Fibroblast of lung (primary cell): ENCODE data around the gene HNRNPLL.

Experiments used
- EZH2 ChIP-seq: IDR thresholded peaks from 2 replicates; pipeline ENCODE4 v1.5.1; 2012; ENCODE audit warnings: low read length, control low read depth, mild to moderate bottlenecking; ENCODE audit errors: missing control alignments
- TF ChIP-seq, protein P1 (sequence below), 2 donors: IDR thresholded peaks in 1 of 2; conservative IDR thresholded peaks in 1 of 2; 1 replicate in 1 of 2; 2 replicates in 1 of 2; pipeline ENCODE4 v1.5.1; 2011 to 2012; ENCODE audit warnings: low read length in 2 of 2, control low read depth in 1 of 2, inconsistent platforms in 1 of 2, low read depth in 1 of 2, mild to moderate bottlenecking in 1 of 2

DNA sequence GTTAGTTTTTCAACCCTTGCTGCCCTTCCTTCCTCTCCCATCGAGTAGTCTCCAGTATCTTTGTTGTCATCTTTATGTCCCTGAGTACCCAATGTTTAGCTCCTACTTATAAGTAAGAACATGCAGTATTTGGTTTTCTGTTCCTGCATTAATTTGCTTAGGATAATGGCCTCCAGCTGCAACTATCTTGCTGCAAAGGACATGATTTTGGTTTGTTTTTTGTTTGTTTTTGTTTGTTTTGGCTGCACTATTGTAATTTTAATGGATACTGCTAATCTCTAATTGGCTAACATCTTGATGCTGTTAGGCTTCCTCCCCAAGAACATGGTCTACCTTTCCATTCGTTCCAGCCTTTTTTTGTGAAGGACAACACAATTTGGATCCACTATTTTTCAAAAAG, 31.2 kb upstream of the HNRNPLL start:
- TF ChIP-seq, protein P1, sequence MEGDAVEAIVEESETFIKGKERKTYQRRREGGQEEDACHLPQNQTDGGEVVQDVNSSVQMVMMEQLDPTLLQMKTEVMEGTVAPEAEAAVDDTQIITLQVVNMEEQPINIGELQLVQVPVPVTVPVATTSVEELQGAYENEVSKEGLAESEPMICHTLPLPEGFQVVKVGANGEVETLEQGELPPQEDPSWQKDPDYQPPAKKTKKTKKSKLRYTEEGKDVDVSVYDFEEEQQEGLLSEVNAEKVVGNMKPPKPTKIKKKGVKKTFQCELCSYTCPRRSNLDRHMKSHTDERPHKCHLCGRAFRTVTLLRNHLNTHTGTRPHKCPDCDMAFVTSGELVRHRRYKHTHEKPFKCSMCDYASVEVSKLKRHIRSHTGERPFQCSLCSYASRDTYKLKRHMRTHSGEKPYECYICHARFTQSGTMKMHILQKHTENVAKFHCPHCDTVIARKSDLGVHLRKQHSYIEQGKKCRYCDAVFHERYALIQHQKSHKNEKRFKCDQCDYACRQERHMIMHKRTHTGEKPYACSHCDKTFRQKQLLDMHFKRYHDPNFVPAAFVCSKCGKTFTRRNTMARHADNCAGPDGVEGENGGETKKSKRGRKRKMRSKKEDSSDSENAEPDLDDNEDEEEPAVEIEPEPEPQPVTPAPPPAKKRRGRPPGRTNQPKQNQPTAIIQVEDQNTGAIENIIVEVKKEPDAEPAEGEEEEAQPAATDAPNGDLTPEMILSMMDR (conservative IDR thresholded peaks at IDR 0.05 in 1 of 2, IDR thresholded peaks at IDR 0.05 in 1 of 2; ENCODE audit: low read depth in 1 of 2, low read length in 2 of 2) = no peak
- TF ChIP-seq EZH2 = no peak
